HG02884 (cell line): ENCODE measurements around the gene GLRA2.
"Not testable (repeated sequence)": the region's sequence is repeated elsewhere in the genome, so short reads cannot be mapped to it uniquely, and the experiment has no call there.

Experiments
- ATAC-seq: cut with Tn5 transposase; IDR thresholded peaks from one replicate; pipeline ENCODE4 v1.9.1; 2021; ENCODE audit warnings: mild to moderate bottlenecking, moderate library complexity; ENCODE audit not compliant: unreplicated experiment

Gene GLRA2

DNA sequence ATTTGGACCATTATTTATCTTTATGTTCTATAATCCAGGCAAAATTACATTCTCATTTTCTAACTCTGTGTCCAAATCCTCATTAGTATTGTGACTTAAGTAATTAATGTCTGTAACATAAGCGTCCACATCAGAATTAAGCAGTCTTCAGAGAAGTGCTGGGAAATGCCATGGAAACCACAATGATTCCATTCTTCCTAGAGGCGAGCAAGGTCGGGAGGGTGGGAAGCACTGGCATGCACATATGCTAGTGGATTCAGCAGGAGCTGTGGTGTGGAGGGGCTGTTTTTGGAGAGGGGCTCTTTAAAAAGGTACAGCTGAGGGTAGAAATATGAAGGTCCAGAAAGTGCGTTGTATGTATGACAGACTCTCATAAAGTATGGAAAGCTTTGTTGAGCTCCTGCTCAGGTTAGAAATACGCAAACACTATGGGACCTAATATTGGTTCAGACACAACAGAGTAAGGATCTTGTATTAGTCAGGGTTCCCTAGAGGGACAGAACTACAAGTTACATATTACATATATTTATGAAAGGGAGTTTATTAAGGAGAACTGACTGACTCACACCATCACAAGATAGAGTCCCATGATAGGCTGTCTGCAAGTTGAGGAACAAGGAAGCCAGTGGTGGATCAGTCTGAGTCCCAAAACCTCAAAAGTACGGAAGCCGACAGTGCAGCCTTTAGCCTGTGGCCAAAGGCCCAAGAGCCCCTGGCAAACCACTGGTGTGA lies 61.5 kb downstream of the GLRA2 start:
- ATAC-seq = no peak

DNA sequence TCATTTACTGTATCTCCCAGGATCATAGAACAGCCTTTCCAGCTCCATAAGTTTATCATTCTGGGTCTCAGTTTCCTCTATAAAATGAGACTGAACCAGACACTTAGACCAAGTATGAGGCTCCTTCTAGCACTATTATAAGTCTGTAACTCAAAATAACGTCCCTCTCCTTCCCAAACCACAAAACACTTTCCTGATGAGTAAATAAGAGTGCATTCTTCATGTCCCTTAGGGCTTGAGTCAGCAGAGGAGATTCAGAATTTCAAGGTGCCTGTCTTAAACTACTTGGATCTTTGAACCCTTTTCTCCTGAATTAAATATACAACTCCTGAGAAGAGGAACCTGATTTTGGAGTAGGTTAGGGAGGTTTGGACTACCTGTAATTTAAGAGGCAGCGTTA lies 62.6 kb downstream of the GLRA2 start:
- ATAC-seq = no peak

DNA sequence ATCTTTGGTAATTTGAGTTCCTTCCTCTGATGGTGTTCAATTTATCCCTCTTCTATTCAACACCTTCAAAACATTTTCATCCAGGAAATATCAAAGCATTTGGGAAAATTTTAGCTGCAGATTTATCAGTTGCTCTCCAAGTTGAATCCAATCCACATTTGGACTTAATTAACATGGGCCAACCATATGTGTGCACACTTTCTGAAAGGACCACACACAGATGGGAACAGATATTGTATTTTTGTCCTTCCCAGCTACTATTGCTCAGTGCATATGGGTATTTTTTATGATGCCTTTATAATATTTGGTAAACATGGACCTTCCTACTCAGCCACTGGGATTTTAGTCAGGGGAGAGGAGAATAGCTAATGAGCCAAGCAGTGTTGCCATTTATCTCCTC lies 65.2 kb downstream of the GLRA2 start:
- no peak for ATAC-seq

DNA sequence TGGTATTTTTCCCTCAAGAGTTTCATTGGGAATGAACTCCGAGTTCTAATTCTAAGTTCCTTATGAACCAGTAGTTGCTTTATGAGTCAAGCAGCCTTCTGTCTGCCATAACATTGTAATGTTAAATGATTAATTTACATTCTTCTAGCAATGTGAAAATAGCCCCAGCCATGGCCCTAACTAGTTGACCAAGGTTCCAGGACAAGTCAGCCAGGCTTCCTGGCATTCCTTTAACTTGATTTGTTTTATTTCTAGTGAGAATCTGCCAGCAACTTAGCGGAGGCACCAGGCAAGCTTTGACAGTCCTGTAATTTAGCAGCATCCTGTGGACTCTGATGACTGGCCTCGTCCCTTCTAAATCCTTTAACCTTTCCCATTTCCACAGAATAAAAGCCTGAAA lies 69.0 kb downstream of the GLRA2 start:
- ATAC-seq = no peak

DNA sequence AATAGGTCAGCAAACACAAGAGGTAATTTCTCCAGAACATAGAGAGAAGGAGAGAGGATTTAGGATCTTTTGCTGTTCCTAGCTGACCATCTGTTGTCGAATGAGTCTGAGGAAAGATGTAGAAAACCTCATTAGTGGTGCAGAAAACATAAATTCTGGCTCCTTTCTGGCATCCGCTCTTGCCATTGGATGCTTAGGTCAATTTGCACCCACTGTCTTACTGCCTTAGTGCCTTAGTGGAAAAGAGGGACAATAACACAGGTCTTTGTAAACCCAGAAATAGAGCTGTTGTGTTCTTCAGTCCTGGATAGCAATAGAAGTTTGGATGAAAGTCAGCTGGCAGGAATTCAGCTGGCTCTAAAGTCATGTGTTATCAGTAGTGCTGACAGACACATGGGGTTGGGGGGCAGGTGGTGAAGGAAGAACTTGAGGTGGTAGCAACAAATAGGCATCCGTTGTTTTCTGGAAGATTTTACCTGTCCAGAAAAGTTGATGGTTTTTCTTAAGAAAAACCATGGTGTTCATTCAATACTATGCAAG lies 78.2 kb downstream of the GLRA2 start:
- no peak for ATAC-seq

DNA sequence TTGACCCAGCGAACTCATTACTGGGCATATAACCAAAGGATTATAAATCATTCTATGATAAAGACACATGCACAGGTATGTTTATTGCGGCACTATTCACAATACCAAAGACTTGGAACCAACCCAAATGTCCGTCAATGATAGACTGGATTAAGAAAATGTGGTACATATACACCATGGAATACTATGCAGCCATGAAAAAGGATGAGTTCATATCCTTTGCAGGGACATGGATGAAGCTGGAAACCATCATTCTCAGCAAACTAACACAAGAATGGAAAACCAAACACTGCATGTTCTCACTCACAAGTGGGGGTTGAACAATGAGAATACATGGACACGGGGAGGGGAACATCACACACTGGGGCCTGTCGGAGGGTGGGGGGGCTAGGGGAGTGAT lies 83.1 kb downstream of the GLRA2 start:
- not testable (repeated sequence) for ATAC-seq

DNA sequence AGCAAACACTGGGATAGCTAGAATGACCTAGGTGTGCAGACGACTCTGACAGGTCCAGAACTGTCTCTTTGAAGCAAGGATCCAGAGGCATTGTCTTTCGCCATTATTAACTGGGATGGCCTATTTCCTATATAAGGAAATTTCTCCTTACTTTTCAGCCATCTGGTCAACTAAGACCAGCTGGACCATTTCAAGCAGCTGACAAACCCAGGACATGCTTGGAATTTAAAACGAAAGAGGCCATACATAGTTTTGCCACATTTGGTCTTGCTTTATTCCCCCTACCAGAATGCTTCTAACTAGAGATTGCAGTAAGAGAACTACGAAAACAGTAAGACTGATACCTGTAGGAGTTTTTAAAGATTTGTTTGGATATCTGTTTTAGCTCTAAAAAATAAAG lies 87.0 kb downstream of the GLRA2 start:
- ATAC-seq = no peak

DNA sequence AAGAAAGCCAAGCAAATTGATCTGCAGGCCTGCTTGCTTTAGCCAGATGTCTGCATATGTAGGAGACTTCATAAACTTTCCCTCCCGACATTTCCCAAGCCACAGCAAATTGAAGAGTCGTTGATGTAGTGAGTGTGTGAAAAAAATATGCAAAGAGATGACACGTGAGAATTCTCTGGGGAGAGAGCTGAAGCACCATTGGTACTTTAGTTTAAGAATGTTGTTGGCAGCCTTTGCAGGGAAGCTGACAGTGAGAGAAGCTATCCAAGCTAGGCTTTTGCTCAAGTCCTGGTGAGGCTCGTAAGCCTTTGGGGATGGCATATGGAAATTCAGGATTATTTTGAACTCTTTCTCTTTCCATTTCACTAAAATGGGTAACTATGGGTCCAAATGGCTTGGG lies 87.5 kb downstream of the GLRA2 start:
- no peak for ATAC-seq

DNA sequence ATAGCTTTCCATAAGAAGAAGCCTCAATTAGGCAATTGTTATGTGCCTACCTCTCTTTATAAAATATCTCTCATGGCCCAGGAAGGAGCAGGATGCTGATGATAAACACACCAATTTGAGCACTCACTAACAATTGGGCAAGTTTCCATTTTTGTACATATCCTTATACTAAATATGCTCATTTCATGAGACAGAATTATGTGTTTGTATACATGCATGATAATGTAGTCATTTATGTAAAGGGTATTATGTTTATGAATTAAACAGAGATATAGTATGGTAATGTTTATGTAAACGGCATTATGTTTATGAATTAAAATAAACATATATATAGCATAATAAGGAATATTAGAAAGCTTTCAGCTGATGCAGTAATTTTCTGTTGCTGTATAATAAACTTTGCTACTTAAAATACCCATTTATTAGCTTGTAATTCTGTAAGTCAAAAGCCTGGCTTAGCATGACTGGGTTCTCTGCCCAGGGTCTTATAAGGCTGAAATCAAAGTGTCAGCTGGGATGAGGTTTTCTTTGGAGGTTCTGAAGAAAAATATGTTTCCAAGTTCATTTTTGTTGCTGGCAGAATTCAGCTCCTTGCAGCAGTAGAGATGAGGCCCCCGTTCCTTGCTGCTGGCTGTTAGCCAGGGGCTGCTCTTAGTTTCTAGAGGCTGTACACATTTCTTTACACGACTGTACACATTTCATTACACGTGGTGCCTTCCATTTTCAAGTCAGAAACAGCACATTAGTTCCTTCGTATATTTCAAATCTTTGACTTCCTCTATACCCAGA lies 89.0 kb downstream of the GLRA2 start:
- ATAC-seq = no peak

DNA sequence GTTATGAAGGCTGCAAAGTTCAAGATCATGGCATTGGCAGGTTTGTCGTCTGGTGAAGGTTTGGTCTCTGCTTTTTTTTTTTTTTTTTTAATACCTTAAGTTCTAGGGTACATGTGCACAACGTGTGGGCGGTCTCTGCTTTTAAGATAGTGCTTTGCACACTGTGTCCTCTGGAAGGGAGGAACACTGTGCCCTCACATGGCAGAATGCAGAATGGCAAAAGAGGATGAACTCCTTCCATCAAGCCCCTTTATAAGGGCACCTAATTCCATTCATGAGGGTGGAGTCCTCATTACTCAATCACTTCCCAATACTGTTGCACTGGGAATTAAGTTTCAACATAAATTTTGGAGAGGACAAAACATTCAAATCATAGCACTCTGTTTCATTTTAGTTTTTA lies 101.4 kb downstream of the GLRA2 start:
- ATAC-seq = no peak

DNA sequence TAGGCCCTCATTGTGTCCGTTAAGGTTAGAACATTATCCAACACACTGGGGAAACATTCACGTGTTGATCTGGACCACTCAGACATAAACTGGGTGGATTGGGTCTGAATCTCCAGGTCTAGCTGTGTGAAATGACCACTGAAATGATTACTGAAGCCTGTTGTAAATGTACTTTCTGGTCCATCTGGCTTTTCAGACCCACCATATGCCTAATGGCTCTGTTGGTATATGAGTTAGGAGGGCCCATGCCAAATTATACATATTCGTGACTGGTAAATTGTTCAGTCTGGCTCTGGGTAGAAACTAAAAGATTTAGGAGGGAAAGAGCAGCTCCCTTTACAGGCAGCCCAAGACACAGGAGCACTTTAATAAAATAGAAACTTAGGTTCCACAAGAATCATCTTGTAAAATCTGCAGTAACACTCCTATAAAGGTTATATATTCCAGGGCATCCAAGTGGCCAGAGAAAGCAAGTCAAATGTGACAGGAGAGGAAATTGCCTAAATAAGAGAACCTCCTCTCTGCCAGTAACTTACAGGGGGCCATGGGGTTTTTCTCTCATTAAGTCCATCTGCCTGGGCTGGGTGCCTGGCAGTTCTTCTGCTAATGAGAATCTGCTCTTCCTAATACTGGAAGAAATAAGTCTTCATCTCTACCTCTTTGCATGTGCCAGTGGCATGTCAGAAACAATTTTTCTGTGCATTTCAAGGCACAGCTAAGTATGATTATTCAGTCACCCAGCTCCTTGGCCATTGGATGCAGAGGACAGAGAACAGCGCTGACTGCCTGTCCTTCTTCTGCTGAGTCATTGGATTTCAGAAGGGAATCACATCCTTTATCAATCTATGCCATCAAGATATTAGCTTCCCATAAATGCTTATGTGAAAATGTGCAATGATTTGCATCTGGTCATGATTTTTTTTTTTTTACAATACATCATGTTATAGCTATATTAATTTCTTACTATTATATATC lies 112.6 kb downstream of the GLRA2 start:
- ATAC-seq = no peak

DNA sequence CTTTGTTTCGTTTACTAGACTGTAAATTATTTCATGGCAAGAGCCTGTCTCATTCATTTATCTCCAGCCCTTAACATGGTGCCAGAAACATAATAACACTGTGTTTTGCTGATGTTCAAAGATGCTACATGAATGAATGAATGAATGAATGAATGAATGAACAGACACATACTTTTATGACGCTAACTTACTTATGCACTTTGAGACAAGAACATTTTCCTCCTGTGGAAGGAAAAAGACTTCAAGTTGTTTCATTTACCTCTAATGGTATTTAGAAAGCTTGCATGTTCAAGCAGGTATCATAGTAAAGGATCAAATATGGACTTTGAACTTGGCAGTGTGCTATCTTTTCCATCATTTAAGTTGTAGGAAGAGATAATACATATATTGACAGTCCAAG lies 131.6 kb downstream of the GLRA2 start:
- no peak for ATAC-seq

DNA sequence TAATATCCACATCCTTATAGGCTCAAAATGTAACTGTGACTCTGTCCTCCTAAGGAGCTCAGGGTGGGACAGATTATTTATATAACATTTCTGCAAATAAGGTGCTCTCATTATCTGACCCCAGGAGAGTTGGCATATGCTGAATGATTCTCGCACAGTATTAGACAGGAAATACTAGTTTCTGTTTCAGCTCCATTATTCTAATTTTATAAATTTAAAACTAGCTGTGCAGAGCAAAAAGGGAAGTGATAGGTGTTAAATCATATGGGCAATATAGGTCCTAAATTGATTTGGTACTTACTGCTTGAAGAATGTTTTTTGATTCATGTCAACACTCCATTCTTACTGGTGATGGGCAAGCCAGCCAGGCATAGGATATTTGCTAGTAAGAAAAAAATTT lies 141.5 kb downstream of the GLRA2 start:
- peak; percentile 57 for ATAC-seq

DNA sequence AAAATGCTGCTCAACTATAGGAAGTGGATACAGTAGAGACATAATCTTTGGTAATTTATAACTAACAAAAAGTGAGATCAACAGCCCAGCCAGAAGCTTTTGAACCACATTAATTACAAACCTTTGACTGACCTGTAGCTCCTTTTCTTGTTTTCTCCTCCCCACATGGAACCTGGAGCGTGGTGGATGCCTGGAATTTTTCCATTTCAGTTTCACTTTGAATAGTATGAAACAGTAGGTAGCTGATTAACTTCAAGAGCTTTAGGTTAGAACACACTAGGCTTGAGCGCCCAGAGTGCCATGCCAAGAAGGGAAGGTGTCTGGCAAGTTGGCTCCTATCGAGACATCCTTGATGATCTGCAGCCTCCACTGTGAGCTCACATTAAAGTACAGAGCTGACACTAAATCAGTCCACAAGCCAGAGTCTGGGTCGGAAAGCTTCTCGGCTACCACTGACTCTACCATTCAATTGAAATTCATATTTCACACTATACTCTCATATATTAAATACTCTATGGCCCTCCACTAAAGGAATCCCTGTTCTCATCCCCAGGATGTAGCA lies 143.4 kb downstream of the GLRA2 start:
- ATAC-seq = no peak

DNA sequence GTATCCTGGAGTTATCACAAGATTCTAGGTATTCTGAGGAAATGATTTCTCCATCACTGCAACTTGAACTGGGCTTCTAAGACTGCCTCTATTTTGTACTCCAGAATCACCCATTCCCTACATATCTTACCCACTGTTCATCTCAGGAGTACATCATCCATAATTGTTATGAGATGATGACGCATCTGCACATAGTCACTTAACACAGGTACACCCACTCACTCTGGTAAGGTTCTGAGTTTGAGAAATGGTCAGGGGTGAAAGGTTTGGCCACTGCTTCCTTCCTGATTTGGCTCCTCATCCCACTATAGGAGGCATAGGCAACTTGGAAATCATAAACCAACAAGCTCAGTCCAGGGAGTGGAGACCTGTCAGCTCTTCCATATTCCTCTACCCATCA lies 143.9 kb downstream of the GLRA2 start:
- no peak for ATAC-seq

DNA sequence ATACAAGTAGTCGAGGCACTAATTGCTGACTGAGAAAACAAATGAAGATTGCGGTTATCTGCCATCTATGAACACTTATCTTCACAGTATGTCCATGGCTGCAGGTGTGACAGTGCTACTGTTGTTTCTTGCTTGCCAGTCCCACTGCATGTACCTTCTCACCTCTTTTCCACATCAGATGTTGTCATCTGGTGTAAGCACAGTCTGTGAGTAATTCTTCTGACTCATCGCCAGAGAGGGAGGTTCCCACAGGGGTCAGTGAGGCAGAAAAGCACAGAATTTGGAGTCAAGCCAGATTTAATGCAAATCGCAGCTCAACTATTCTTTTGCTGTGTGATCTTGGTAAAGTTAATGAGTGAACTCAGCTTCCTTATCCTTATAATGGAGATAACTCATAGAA lies 144.4 kb downstream of the GLRA2 start:
- ATAC-seq = peak; percentile 91

DNA sequence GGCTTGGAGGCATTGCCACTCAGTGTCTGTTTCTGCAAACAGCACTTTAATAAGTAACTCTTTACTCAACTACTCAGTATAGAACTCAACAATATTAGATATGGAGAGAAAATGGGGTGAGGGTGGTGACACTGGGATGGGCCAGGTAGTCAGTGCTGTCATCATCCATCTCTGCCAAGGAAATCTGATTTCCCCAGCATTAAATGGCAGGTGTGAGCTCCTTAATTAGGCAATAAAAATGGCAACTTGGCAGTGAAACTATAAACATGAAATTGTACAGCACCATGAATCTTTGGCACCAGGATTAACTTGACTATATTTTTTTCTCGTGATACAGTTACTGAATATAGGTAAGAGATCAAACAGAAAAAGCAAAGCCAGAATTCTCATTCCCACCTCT lies 146.2 kb downstream of the GLRA2 start:
- ATAC-seq = no peak

DNA sequence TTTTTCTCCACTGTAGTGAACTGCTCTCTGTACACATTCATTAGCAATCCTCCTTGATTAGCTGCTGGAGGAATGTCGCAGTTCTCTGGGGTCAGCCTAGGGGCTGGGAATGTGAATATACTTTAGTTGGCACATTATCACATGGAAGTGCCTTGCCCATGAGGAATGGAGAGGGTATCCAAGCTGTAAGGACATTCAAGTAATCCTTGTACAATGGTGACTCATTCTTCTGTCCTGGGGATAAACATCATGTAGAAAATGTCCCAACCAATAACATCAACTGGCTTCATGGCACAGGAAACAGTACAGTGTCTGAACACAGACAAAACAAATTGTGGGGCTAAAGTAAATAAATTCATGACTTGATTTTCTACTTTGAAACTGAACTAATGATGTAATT lies 147.1 kb downstream of the GLRA2 start:
- ATAC-seq = no peak

DNA sequence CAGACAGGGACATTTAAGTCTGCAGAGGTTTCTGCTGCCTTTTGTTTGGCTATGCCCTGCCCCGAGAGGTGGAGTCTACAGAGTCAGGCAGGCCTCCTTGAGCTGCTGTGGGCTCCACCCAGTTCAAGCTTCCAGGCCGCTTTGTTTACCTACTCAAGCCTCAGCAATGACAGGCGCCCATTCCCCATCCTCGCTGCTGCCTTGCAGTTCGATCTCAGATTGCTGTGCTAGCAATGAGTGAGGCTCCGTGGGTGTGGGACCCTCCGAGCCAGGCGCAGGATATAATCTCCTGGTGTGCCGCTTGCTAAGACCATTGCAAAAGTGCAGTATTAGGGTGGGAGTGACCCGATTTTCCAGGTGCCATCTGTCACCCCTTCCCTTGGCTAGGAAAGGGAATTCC lies 159.0 kb downstream of the GLRA2 start:
- ATAC-seq = not testable (repeated sequence)

DNA sequence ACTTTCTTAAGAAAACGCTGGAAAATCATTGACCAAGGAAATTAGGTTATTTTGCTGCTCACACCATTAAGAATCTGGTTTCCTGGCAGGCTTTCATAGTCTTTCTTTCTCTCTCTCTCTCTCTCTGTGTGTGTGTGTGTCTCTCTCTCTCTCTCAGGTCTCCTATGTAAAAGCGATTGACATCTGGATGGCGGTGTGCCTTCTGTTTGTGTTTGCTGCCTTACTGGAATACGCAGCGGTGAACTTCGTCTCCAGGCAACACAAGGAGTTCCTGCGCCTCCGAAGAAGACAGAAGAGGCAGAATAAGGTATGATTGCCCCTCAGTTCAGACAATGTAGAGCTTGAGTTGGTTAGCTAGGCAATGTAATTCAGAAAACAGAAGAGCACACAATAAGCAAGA lies 161.2 kb downstream of the GLRA2 start:
- no peak for ATAC-seq

DNA sequence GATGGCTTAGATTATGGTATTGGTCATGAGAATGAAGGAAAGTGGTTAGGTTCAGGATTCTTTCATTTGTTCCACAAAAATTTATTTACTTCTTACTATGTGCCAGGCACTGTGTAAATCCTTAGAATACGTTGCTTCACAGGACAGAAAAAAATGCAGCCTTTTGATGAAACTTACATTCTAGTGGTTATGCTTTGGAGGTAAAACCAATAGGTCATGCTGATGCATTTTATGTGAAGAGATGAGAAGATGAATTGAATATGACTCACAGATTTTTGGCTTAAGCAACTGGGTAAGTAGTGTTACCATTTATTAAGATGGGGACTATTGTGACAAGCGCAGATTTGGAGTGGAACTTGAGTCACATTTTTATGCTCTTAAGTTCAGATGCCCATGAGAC lies 165.3 kb downstream of the GLRA2 start:
- no peak for ATAC-seq
